Activated CD8-positive, alpha-beta T cell treated with anti-CD3 and anti-CD28 coated beads, Interleukin-2, amount 10 ng/mL, durations not matched to agents 7 days and 5 days (primary cell): ENCODE results near the gene KAT6B. TPM values are rescaled to one million over a fixed set of nuclear protein-coding genes. Genes with fewer than 3 reads are reported as not detected.
"Not testable (repeated sequence)": the region's sequence is repeated elsewhere in the genome, so short reads cannot be mapped to it uniquely, and the experiment has no call there.

Source experiments
- ATAC-seq: fragments of 150-1000 bp; cut with Tn5 transposase; one replicate; pipeline ENCODE4 v1.10.0; 2021; ENCODE audit warnings: moderate library complexity
- CTCF ChIA-PET: fragments of 350-600 bp; sonication (Branson Sonifier 250); formaldehyde crosslinking; loops from one replicate; lab custom pipeline; 2021; ENCODE audit warnings: antibody characterized with exemption; lab: Charles Lee
- POLR2A ChIA-PET: fragments of 350-600 bp; sonication (Branson Sonifier 250); formaldehyde crosslinking; loops from one replicate; lab custom pipeline; 2021; ENCODE audit warnings: antibody characterized with exemption; lab: Charles Lee
- DNase-seq: peaks from one replicate; pipeline ENCODE4 v3.0.0-alpha.2; 2020
- H3K27ac Mint-ChIP-seq: one replicate; pipeline ENCODE4 v1.8.0; 2021; ENCODE audit warnings: mild to moderate bottlenecking, mixed read lengths
- H3K27me3 Mint-ChIP-seq: one replicate; pipeline ENCODE4 v1.8.0; 2021; ENCODE audit warnings: low read depth, mixed read lengths
- H3K36me3 Mint-ChIP-seq: one replicate; pipeline ENCODE4 v1.8.0; 2021; ENCODE audit warnings: low read depth, mixed read lengths
- H3K4me1 Mint-ChIP-seq: one replicate; pipeline ENCODE4 v1.8.0; 2021; ENCODE audit warnings: low read depth, mixed read lengths
- H3K4me3 Mint-ChIP-seq: one replicate; pipeline ENCODE4 v1.8.0; 2021; ENCODE audit warnings: mild to moderate bottlenecking, mixed read lengths
- H3K9me3 Mint-ChIP-seq: one replicate; pipeline ENCODE4 v1.8.0; 2022; ENCODE audit warnings: mixed read lengths; ENCODE audit not compliant: insufficient read depth
- total RNA-seq, 2 experiments: library from RNA; stranded (reverse); gene quantifications; one replicate each; pipeline ENCODE4 v1.2.3, GENCODE V29; 2021

KAT6B gene
- total RNA-seq, 2 experiments from 2014 or later: 40.3 to 43.1 TPM

- H3K4me1 Mint-ChIP-seq: peaks cover 2% of the 10 kb centered on the region
- DNase-seq (no peak), ATAC-seq (no peak)
- no peak overlapping the region for H3K27ac Mint-ChIP-seq
- H3K9me3 Mint-ChIP-seq: no peaks in the 10 kb centered on the region
- POLR2A ChIA-PET: no interaction called here
- H3K36me3 Mint-ChIP-seq: no peaks in the 10 kb centered on the region
- H3K27me3 Mint-ChIP-seq: peaks cover 2% of the 10 kb centered on the region
- no peak overlapping the region for H3K4me3 Mint-ChIP-seq
- CTCF ChIA-PET: no interaction called here
Observed at GRCh38 chr10:75049316-75050148, 223.1 kb downstream of the KAT6B start.

GRCh38 chr10:75050149-75050919 is 223.9 kb downstream of the KAT6B start:
- H3K4me3 Mint-ChIP-seq: no peak overlapping the region
- CTCF ChIA-PET: no interaction called here
- peaks cover 2% of the 10 kb centered on the region for H3K4me1 Mint-ChIP-seq
- DNase-seq (no peak), ATAC-seq (no peak)
- H3K36me3 Mint-ChIP-seq: no peaks in the 10 kb centered on the region
- no peak overlapping the region for H3K27ac Mint-ChIP-seq
- H3K27me3 Mint-ChIP-seq: peaks cover 2% of the 10 kb centered on the region
- H3K9me3 Mint-ChIP-seq: no peaks in the 10 kb centered on the region
- POLR2A ChIA-PET: no interaction called here

- ChIA-PET CTCF (no interaction called here), POLR2A (no interaction called here)
- Mint-ChIP-seq H3K27ac (no peak overlapping the region), H3K4me3 (no peak overlapping the region), H3K4me1 (peaks cover 7% of the 10 kb centered on the region), H3K27me3 (no peaks in the 10 kb centered on the region), H3K9me3 (no peaks in the 10 kb centered on the region), H3K36me3 (no peaks in the 10 kb centered on the region)
- ATAC-seq: no peak
- DNase-seq: no peak
Observed at GRCh38 chr10:75051308-75051707, 224.9 kb downstream of the KAT6B start.

- CTCF ChIA-PET: interaction anchor here (1.3 kb wide), 1 partner anchor 317 kb away, joined by 3 read pairs; no protein-coding TSS in a partner anchor
Observed at GRCh38 chr10:75055896-75056406, 229.6 kb downstream of the KAT6B start.

GRCh38 chr10:75057680-75058079 is 231.3 kb downstream of the KAT6B start:
- Mint-ChIP-seq H3K9me3 (no peaks in the 10 kb centered on the region), H3K4me3 (no peak overlapping the region), H3K27me3 (no peaks in the 10 kb centered on the region), H3K4me1 (peaks cover 17% of the 10 kb centered on the region), H3K27ac (no peak overlapping the region), H3K36me3 (no peaks in the 10 kb centered on the region)
- ChIA-PET POLR2A (no interaction called here), CTCF (no interaction called here)
- DNase-seq (no peak), ATAC-seq (no peak)

More at GRCh38 chr10:75055896-75056406, 229.6 kb downstream of the KAT6B start:
- POLR2A ChIA-PET, H3K27ac Mint-ChIP-seq, DNase-seq, H3K9me3 Mint-ChIP-seq, H3K4me1 Mint-ChIP-seq, H3K36me3 Mint-ChIP-seq, H3K27me3 Mint-ChIP-seq, H3K4me3 Mint-ChIP-seq, ATAC-seq: not testable (repeated sequence)

- H3K4me1 Mint-ChIP-seq: peaks cover 17% of the 10 kb centered on the region
- CTCF ChIA-PET: no interaction called here
Observed at GRCh38 chr10:75058161-75058560, 231.8 kb downstream of the KAT6B start.

GRCh38 chr10:75061709-75062505 is 235.5 kb downstream of the KAT6B start:
- no peak for DNase-seq
- Mint-ChIP-seq H3K4me3 (no peak overlapping the region), H3K36me3 (no peaks in the 10 kb centered on the region), H3K27ac (no peak overlapping the region), H3K4me1 (peaks cover 10% of the 10 kb centered on the region), H3K27me3 (no peaks in the 10 kb centered on the region), H3K9me3 (no peaks in the 10 kb centered on the region)
- no peak for ATAC-seq
- POLR2A ChIA-PET: interaction anchor here (0.5 kb wide), 1 partner anchor 575 kb away, joined by 4 read pairs; no protein-coding TSS in a partner anchor
- CTCF ChIA-PET: no interaction called here

More at GRCh38 chr10:75058161-75058560, 231.8 kb downstream of the KAT6B start:
- Mint-ChIP-seq H3K27ac (no peak overlapping the region), H3K36me3 (no peaks in the 10 kb centered on the region), H3K4me3 (no peak overlapping the region), H3K9me3 (no peaks in the 10 kb centered on the region), H3K27me3 (no peaks in the 10 kb centered on the region)
- POLR2A ChIA-PET: interaction anchor here (1.2 kb wide), 1 partner anchor 73 kb away, joined by 4 read pairs; no protein-coding TSS in a partner anchor
- DNase-seq (no peak), ATAC-seq (no peak)

GRCh38 chr10:75062506-75063299 is 236.3 kb downstream of the KAT6B start:
- Mint-ChIP-seq H3K36me3 (no peaks in the 10 kb centered on the region), H3K4me3 (no peak overlapping the region), H3K4me1 (peaks cover 10% of the 10 kb centered on the region), H3K27me3 (no peaks in the 10 kb centered on the region), H3K27ac (no peak overlapping the region), H3K9me3 (no peaks in the 10 kb centered on the region)
- no peak for DNase-seq
- ATAC-seq: no peak
- POLR2A ChIA-PET: interaction anchor here (0.5 kb wide), 1 partner anchor 576 kb away, joined by 4 read pairs; no protein-coding TSS in a partner anchor
- CTCF ChIA-PET: no interaction called here

GRCh38 chr10:75063461-75064230 is 237.2 kb downstream of the KAT6B start:
- ATAC-seq (no peak), DNase-seq (no peak)
- CTCF ChIA-PET: no interaction called here
- no peaks in the 10 kb centered on the region for H3K9me3 Mint-ChIP-seq
- H3K4me3 Mint-ChIP-seq: no peak overlapping the region
- peaks cover 10% of the 10 kb centered on the region for H3K4me1 Mint-ChIP-seq
- POLR2A ChIA-PET: interaction anchor here (0.6 kb wide), 1 partner anchor 120 kb away, joined by 3 read pairs; no protein-coding TSS in a partner anchor
- no peak overlapping the region for H3K27ac Mint-ChIP-seq
- H3K27me3 Mint-ChIP-seq: no peaks in the 10 kb centered on the region
- no peaks in the 10 kb centered on the region for H3K36me3 Mint-ChIP-seq

- no peaks in the 10 kb centered on the region for H3K36me3 Mint-ChIP-seq
- H3K27ac Mint-ChIP-seq: no peak overlapping the region
Observed at GRCh38 chr10:75065076-75065475, 238.7 kb downstream of the KAT6B start.

More at GRCh38 chr10:75065076-75065475, 238.7 kb downstream of the KAT6B start:
- Mint-ChIP-seq H3K27me3 (no peaks in the 10 kb centered on the region), H3K4me3 (no peak overlapping the region), H3K4me1 (peaks cover 10% of the 10 kb centered on the region), H3K9me3 (no peaks in the 10 kb centered on the region)
- no peak for ATAC-seq
- ChIA-PET CTCF (no interaction called here), POLR2A (interaction anchor here (1.3 kb wide), 1 partner anchor 46 kb away, joined by 3 read pairs; the partner anchor contains the start of gene SAMD8)
- no peak for DNase-seq
